Epithelial cell of proximal tubule (primary cell): ENCODE measurements around the gene AACS. TPM values are rescaled to one million over a fixed set of nuclear protein-coding genes. Genes with fewer than 3 reads are reported as not detected.

Experiments
- DNase-seq: peaks from one replicate; pipeline ENCODE4 v3.0.0-alpha.2; 2011; ENCODE audit warnings: low read depth
- H3K4me3 ChIP-seq: 2 replicates; pipeline ENCODE4 v1.5.1; 2011; ENCODE audit warnings: low read depth, mild to moderate bottlenecking, low read length
- CTCF ChIP-seq: conservative IDR thresholded peaks from 2 replicates; pipeline ENCODE4 v1.5.1; 2012; ENCODE audit warnings: low read depth, mild to moderate bottlenecking, low read length
- total RNA-seq: library from RNA; depleted of rRNA; stranded (reverse); fragments of >200 nt; gene quantifications from 2 replicates; pipeline ENCODE4 v1.2.3, GENCODE V29; 2015

Gene AACS
- total RNA-seq, 1 donor from 2014 or later = 20.6 TPM

- H3K4me3 ChIP-seq = no peak overlapping the region
- TF ChIP-seq CTCF = no peak
- no peak for DNase-seq
Measured at GRCh38 chr12:125091401-125091800, 26.2 kb downstream of the AACS start.

- DNase-seq = no peak
Measured at GRCh38 chr12:125092108-125092871, 27.1 kb downstream of the AACS start.

GRCh38 chr12:125092872-125093680, 27.8 kb downstream of the AACS start:
- TF ChIP-seq CTCF = no peak
- H3K4me3 ChIP-seq = no peak overlapping the region
- no peak for DNase-seq

More at GRCh38 chr12:125092108-125092871, 27.1 kb downstream of the AACS start:
- no peak for TF ChIP-seq CTCF
- no peak overlapping the region for H3K4me3 ChIP-seq

GRCh38 chr12:125093681-125094330, 28.6 kb downstream of the AACS start:
- no peak for TF ChIP-seq CTCF
- no peak overlapping the region for H3K4me3 ChIP-seq
- DNase-seq = no peak

GRCh38 chr12:125096894-125097293, 31.7 kb downstream of the AACS start:
- no peak for DNase-seq
- no peak overlapping the region for H3K4me3 ChIP-seq
- no peak for TF ChIP-seq CTCF

GRCh38 chr12:125097427-125097826, 32.2 kb downstream of the AACS start:
- TF ChIP-seq CTCF = no peak

More at GRCh38 chr12:125097427-125097826, 32.2 kb downstream of the AACS start:
- no peak overlapping the region for H3K4me3 ChIP-seq
- DNase-seq = no peak
